ENCODE results near the gene PRKCZ. TPM values are rescaled to one million over a fixed set of nuclear protein-coding genes. Genes with fewer than 3 reads are reported as not detected.

PRKCZ gene
- total RNA-seq, 1 donor, result 0.72 TPM

DNA sequence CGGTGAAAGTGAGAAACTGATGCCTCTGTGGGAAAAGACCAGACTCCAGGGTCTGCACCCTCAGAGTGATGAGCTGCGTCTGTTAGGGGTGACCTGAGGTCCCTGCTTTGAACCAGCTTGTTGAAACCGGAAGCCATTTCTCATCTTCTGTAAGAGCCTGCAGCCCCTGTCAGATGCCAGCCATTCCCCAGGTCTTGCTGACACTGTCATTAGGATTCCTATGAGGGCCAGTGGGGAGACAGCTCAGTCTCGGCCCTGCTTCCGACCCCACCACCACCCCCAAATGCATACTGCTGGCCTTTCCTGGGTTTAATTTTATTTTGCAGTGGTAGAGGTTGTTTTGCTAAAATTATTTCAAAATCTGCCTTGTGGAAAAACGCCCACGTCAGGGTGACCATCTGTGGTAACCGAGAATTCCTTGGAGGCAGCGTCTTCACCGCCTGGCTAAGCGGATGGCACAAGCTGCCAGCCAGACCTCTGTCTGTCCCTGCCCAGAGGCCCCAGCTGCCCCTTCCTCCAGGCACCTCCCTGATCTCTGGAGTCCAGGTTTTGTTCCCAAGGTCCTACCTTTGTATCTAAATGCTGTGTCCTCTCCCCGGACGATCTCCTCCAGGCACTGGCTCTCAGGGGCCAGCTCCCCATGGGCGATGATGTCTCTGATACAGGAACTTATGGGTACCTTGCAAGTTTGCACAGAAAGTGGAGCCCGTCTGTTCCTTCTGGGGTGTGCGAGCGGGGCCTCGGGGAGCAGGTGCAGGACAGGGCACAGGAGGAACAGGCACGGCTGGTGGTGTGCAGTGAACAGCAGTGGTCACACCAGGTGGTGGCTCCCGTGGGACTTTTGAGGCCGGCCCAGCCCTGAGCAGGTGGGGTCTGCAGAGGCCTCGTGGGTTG lies 49.9 kb downstream of the PRKCZ start:
- no peak overlapping the region for H2AFZ ChIP-seq (ENCODE audit: low read length)
- peak overlapping the region; percentile 37 for H3K4me2 ChIP-seq (ENCODE audit: insufficient read depth, low read length)
- no peak overlapping the region for H3K4me3 ChIP-seq (ENCODE audit: insufficient read depth, low read length)
- H3K36me3 ChIP-seq (ENCODE audit: insufficient read depth, low read length), result no peaks in the 10 kb centered on the region
- H3K4me1 ChIP-seq (ENCODE audit: insufficient read depth, low read length), result peaks cover 10% of the 10 kb centered on the region
- H3K79me2 ChIP-seq (ENCODE audit: insufficient read depth, low read length), result no peaks in the 10 kb centered on the region
- TF ChIP-seq, protein P1, sequence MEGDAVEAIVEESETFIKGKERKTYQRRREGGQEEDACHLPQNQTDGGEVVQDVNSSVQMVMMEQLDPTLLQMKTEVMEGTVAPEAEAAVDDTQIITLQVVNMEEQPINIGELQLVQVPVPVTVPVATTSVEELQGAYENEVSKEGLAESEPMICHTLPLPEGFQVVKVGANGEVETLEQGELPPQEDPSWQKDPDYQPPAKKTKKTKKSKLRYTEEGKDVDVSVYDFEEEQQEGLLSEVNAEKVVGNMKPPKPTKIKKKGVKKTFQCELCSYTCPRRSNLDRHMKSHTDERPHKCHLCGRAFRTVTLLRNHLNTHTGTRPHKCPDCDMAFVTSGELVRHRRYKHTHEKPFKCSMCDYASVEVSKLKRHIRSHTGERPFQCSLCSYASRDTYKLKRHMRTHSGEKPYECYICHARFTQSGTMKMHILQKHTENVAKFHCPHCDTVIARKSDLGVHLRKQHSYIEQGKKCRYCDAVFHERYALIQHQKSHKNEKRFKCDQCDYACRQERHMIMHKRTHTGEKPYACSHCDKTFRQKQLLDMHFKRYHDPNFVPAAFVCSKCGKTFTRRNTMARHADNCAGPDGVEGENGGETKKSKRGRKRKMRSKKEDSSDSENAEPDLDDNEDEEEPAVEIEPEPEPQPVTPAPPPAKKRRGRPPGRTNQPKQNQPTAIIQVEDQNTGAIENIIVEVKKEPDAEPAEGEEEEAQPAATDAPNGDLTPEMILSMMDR (IDR thresholded peaks at IDR 0.05; ENCODE audit: extremely low read depth, low read depth, low read length), result no peak
- peak; percentile 96 for DNase-seq (ENCODE audit: insufficient read length, low spot score, missing footprints)
- H4K20me1 ChIP-seq (ENCODE audit: insufficient read depth, low read length), result no peaks in the 10 kb centered on the region
- H3K27ac ChIP-seq (ENCODE audit: low read depth, low read length), result no peak overlapping the region
- H3K9me3 ChIP-seq (ENCODE audit: low read depth, low read length), result no peaks in the 10 kb centered on the region
- H3K27me3 ChIP-seq (ENCODE audit: insufficient read depth, low read length), result peaks cover 10% of the 10 kb centered on the region

DNA sequence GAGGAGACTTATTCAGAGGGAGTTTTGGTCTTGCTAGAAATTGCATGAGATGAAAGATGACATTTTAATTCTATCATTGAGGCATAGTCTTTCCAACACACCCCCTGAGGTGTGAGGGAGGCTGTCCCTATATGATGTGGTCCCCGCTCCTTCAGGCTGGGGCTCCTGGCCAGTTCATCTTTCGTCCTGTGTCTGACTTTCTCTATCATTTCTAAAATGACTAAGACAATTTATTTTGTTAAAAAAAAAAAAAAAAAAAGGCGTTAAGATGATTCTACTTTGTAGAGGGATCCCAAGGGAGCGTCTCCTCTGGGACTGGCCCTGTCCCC lies 50.5 kb downstream of the PRKCZ start:
- H2AFZ ChIP-seq (ENCODE audit: low read length), result no peak overlapping the region
- H3K4me1 ChIP-seq (ENCODE audit: insufficient read depth, low read length), result peaks cover 10% of the 10 kb centered on the region
- TF ChIP-seq, protein P1 (IDR thresholded peaks at IDR 0.05; ENCODE audit: extremely low read depth, low read depth, low read length), result no peak
- DNase-seq (ENCODE audit: insufficient read length, low spot score, missing footprints), result no peak
- H3K27ac ChIP-seq (ENCODE audit: low read depth, low read length), result no peak overlapping the region
- H3K27me3 ChIP-seq (ENCODE audit: insufficient read depth, low read length), result peaks cover 10% of the 10 kb centered on the region
- H3K79me2 ChIP-seq (ENCODE audit: insufficient read depth, low read length), result no peaks in the 10 kb centered on the region
- H3K36me3 ChIP-seq (ENCODE audit: insufficient read depth, low read length), result no peaks in the 10 kb centered on the region
- no peak overlapping the region for H3K4me3 ChIP-seq (ENCODE audit: insufficient read depth, low read length)
- no peak overlapping the region for H3K4me2 ChIP-seq (ENCODE audit: insufficient read depth, low read length)
- H3K9me3 ChIP-seq (ENCODE audit: low read depth, low read length), result no peaks in the 10 kb centered on the region
- no peaks in the 10 kb centered on the region for H4K20me1 ChIP-seq (ENCODE audit: insufficient read depth, low read length)

DNA sequence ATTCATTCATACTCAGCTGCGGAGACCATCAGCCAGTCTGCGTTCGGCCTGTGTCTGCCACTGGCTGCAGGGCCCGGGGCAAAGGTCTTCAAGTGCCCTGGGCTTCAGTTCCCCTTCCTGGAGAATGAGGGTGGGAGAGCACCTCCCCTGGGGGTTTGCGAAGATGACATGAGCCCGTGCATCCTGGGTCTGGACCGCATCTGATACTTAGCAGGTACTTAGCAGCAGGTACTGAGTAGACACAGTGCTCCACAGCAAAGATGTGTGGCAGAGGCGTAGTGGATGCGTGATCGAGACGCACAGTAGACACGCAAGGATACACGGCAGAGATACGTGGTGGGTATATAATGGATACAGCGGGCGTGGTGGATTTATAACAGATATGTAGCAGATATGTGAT lies 51.3 kb downstream of the PRKCZ start:
- Histone ChIP-seq H3K4me2 (ENCODE audit: insufficient read depth, low read length) (no peak overlapping the region), H2AFZ (ENCODE audit: low read length) (no peak overlapping the region), H3K4me1 (ENCODE audit: insufficient read depth, low read length) (peaks cover 10% of the 10 kb centered on the region), H3K36me3 (ENCODE audit: insufficient read depth, low read length) (no peaks in the 10 kb centered on the region), H4K20me1 (ENCODE audit: insufficient read depth, low read length) (no peaks in the 10 kb centered on the region), H3K27me3 (ENCODE audit: insufficient read depth, low read length) (peaks cover 10% of the 10 kb centered on the region), H3K79me2 (ENCODE audit: insufficient read depth, low read length) (no peaks in the 10 kb centered on the region), H3K9me3 (ENCODE audit: low read depth, low read length) (no peaks in the 10 kb centered on the region), H3K27ac (ENCODE audit: low read depth, low read length) (no peak overlapping the region), H3K4me3 (ENCODE audit: insufficient read depth, low read length) (no peak overlapping the region)
- TF ChIP-seq, protein P1 (IDR thresholded peaks at IDR 0.05; ENCODE audit: extremely low read depth, low read depth, low read length), result no peak
- DNase-seq (ENCODE audit: insufficient read length, low spot score, missing footprints), result peak; percentile 76

DNA sequence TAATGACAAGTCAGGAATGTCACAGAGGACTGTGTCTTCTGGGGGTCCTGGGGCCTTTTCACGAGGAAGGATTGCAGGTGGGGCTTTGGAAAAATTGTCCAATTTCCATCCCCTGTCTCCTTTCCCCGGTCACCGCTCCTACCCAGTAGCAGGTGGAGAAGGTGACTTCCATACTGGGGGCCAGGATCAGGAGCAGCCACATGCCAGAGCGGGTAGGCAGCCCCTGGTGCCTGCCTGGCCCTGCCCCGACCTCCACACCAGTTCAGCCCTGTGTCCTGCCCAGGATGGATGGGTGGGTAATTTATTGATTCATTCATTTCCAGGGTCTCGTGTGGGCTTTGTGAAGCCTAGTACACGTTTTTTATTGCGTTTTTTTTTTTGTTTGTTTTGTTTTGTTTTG lies 51.7 kb downstream of the PRKCZ start:
- H3K27me3 ChIP-seq (ENCODE audit: insufficient read depth, low read length), result peaks cover 10% of the 10 kb centered on the region
- peaks cover 10% of the 10 kb centered on the region for H3K4me1 ChIP-seq (ENCODE audit: insufficient read depth, low read length)
- no peak overlapping the region for H3K27ac ChIP-seq (ENCODE audit: low read depth, low read length)
- H2AFZ ChIP-seq (ENCODE audit: low read length), result no peak overlapping the region
- no peaks in the 10 kb centered on the region for H4K20me1 ChIP-seq (ENCODE audit: insufficient read depth, low read length)
- TF ChIP-seq, protein P1 (IDR thresholded peaks at IDR 0.05; ENCODE audit: extremely low read depth, low read depth, low read length), result no peak
- H3K4me3 ChIP-seq (ENCODE audit: insufficient read depth, low read length), result no peak overlapping the region
- H3K9me3 ChIP-seq (ENCODE audit: low read depth, low read length), result no peaks in the 10 kb centered on the region
- H3K4me2 ChIP-seq (ENCODE audit: insufficient read depth, low read length), result no peak overlapping the region
- DNase-seq (ENCODE audit: insufficient read length, low spot score, missing footprints), result no peak
- no peaks in the 10 kb centered on the region for H3K79me2 ChIP-seq (ENCODE audit: insufficient read depth, low read length)
- no peaks in the 10 kb centered on the region for H3K36me3 ChIP-seq (ENCODE audit: insufficient read depth, low read length)

Data from osteoblast (primary cell).